Measurements from ENCODE around the gene MEGF11. TPM values are rescaled to one million over a fixed set of nuclear protein-coding genes. Genes with fewer than 3 reads are reported as not detected.

The MEGF11 gene
- total and polyA plus RNA-seq, 9 donors, result 0.04 to 11.4 (median 0.40) TPM; not detected in 2

DNA sequence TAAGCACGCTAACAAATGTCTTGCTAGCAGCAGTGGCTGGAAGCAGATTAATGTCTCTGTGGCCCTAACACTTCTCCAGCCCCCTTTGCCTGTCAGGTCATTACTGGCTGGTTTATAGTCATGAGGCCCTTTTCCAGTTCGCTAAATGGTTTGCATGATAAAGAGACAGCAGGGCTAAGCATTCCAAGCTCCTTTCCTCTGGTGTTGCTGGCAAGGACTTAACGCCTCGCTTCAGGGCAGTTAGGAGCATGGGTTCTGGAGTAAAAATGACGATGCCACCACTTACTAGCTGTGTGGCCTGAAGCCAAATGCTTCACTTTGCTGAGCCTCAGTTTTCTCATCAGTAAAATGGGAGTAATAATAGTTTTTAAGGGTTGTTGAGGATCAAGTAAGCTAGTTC, 185.9 kb downstream of the MEGF11 start:
- Histone ChIP-seq H3K36me3 (no peaks in the 10 kb centered on the region), H3K9me3 (no peaks in the 10 kb centered on the region), H3K4me1 (ENCODE audit: insufficient read depth) (peaks cover 2% of the 10 kb centered on the region), H3K27ac (no peak overlapping the region), H3K4me3 (no peak overlapping the region), H3K27me3 (no peaks in the 10 kb centered on the region)
- no peak for DNase-seq
- TF ChIP-seq, protein P1, sequence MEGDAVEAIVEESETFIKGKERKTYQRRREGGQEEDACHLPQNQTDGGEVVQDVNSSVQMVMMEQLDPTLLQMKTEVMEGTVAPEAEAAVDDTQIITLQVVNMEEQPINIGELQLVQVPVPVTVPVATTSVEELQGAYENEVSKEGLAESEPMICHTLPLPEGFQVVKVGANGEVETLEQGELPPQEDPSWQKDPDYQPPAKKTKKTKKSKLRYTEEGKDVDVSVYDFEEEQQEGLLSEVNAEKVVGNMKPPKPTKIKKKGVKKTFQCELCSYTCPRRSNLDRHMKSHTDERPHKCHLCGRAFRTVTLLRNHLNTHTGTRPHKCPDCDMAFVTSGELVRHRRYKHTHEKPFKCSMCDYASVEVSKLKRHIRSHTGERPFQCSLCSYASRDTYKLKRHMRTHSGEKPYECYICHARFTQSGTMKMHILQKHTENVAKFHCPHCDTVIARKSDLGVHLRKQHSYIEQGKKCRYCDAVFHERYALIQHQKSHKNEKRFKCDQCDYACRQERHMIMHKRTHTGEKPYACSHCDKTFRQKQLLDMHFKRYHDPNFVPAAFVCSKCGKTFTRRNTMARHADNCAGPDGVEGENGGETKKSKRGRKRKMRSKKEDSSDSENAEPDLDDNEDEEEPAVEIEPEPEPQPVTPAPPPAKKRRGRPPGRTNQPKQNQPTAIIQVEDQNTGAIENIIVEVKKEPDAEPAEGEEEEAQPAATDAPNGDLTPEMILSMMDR (IDR thresholded peaks at IDR 0.05), result no peak
- TF ChIP-seq EP300 (IDR thresholded peaks at IDR 0.05) (no peak), POLR2A (IDR thresholded peaks at IDR 0.05) (no peak)
- intact Hi-C loops (cut with DNase I), result loop anchor here in 1 of 4 donors (5.0 kb wide), 1 partner anchor 485 kb away; no protein-coding TSS in a partner anchor
- 68 to 79% (median 70%) methylated on average over 5 of the region's 5 CpGs for WGBS, 3 donors

DNA sequence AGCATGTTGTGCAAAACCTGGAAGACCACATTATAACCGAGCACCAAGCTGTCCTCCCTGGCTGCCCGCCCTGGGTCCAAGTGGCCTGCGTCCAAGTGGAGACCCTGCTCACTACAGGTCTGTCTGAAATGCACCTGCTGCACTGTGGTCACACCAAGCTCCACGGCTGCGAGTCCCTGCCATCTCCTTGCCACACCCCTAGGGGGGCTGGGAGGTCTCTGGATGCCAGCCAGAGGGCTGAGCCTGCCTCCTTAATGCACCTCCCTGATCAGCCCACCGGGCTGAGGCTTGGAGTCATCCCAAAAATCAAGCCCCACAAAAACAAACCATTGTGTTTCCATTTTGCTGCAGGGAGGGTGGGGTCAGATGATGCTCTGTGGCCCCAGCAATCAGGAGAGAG, 187.1 kb downstream of the MEGF11 start:
- Histone ChIP-seq H3K4me3 (no peak overlapping the region), H3K27ac (no peak overlapping the region), H3K36me3 (no peaks in the 10 kb centered on the region), H3K27me3 (no peaks in the 10 kb centered on the region), H3K4me1 (ENCODE audit: insufficient read depth) (no peaks in the 10 kb centered on the region), H3K9me3 (no peaks in the 10 kb centered on the region)
- WGBS, 3 donors, result 24 to 35% (median 27%) methylated on average over 6 of the region's 6 CpGs
- TF ChIP-seq, protein P1 (IDR thresholded peaks at IDR 0.05), result no peak
- TF ChIP-seq POLR2A (IDR thresholded peaks at IDR 0.05), result no peak
- no peak for TF ChIP-seq EP300 (IDR thresholded peaks at IDR 0.05)
- DNase-seq, result no peak
- intact Hi-C loops (cut with DNase I), result loop anchor here in 1 of 4 donors (5.0 kb wide), 1 partner anchor 486 kb away; no protein-coding TSS in a partner anchor

DNA sequence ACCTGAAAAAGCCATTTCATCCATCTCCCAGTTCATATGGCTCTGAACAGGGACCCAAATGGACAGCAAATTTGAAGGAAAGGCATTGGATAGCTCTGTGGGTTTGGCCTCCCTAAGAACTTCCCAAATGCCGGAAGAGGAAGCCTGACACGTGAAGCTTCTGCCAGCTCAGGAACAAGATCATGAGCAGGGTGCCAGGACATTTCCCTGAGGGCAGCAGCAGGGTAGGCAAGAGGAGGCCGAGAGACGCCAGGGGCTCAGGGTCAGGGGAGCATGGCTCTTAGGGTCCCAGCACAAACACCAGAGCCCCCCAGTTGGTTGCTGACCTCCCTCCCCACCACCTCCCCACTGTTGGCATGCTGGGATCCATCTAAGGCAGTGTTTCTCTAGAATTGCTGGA, 187.5 kb downstream of the MEGF11 start:
- 28 to 44% (median 44%) methylated on average over 4 of the region's 4 CpGs for WGBS, 3 donors
- no peak overlapping the region for H3K27ac ChIP-seq
- no peak overlapping the region for H3K4me3 ChIP-seq
- no peaks in the 10 kb centered on the region for H3K36me3 ChIP-seq
- no peaks in the 10 kb centered on the region for H3K9me3 ChIP-seq
- intact Hi-C loops (cut with DNase I), result loop anchor here in 1 of 4 donors (5.0 kb wide), 1 partner anchor 486 kb away; no protein-coding TSS in a partner anchor
- H3K27me3 ChIP-seq, result no peaks in the 10 kb centered on the region
- no peaks in the 10 kb centered on the region for H3K4me1 ChIP-seq (ENCODE audit: insufficient read depth)
- no peak for DNase-seq
- TF ChIP-seq POLR2A (IDR thresholded peaks at IDR 0.05), result no peak
- TF ChIP-seq, protein P1 (IDR thresholded peaks at IDR 0.05), result no peak
- no peak for TF ChIP-seq EP300 (IDR thresholded peaks at IDR 0.05)

DNA sequence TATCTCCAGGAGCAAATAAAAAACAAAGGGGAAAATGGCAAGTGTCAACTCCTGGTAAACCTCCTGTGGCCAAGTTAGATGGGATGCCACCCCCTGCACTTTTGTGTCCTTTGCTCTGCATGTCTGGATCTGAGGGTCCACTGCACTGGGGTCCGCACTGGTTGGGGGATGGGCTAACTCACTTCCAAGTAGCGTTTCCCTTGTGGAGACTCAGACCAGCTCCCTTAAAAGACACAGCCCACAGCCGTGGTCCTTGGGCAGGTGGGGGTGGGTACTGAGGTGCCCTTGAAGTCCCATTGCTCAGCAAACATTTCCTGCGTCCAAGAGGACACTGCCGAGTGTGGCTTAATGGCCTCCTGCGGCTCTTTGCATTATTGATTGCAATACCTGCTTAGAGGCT, 188.2 kb downstream of the MEGF11 start:
- TF ChIP-seq, protein P1 (IDR thresholded peaks at IDR 0.05), result no peak
- TF ChIP-seq EP300 (IDR thresholded peaks at IDR 0.05) (no peak), POLR2A (IDR thresholded peaks at IDR 0.05) (no peak)
- Histone ChIP-seq H3K4me3 (no peak overlapping the region), H3K27ac (no peak overlapping the region), H3K36me3 (no peaks in the 10 kb centered on the region), H3K27me3 (no peaks in the 10 kb centered on the region), H3K9me3 (no peaks in the 10 kb centered on the region), H3K4me1 (ENCODE audit: insufficient read depth) (no peaks in the 10 kb centered on the region)
- 40 to 46% (median 40%) methylated on average over 6 of the region's 6 CpGs for WGBS, 3 donors
- intact Hi-C loops (cut with DNase I), result loop anchor here in 1 of 4 donors (5.0 kb wide), 1 partner anchor 487 kb away; no protein-coding TSS in a partner anchor
- no peak for DNase-seq
